CD4-positive, alpha-beta T cell treated with Interleukin-4 for 4 hours (primary cell): Measurements from ENCODE around the gene SMPD1.
A peak's percentile ranks its signal among the peaks of the same experiment; 100 is the strongest.
"Not testable (repeated sequence)": the region's sequence is repeated elsewhere in the genome, so short reads cannot be mapped to it uniquely, and the experiment has no call there.

Experiments used
- DNase-seq: peaks from one replicate; pipeline ENCODE4 v3.0.0-alpha.2; 2020

SMPD1 gene

GRCh38 chr11:6390718-6391469 is 620 bp downstream of the SMPD1 start:
- no peak for DNase-seq

DNA sequence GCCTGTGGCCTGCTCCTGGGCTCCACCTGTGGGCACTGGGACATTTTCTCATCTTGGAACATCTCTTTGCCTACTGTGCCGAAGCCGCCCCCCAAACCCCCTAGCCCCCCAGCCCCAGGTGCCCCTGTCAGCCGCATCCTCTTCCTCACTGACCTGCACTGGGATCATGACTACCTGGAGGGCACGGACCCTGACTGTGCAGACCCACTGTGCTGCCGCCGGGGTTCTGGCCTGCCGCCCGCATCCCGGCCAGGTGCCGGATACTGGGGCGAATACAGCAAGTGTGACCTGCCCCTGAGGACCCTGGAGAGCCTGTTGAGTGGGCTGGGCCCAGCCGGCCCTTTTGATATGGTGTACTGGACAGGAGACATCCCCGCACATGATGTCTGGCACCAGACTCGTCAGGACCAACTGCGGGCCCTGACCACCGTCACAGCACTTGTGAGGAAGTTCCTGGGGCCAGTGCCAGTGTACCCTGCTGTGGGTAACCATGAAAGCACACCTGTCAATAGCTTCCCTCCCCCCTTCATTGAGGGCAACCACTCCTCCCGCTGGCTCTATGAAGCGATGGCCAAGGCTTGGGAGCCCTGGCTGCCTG is 1.4 kb downstream of the SMPD1 start:
- no peak for DNase-seq

- not testable (repeated sequence) for DNase-seq
Measured at GRCh38 chr11:6392251-6392650, 2.0 kb downstream of the SMPD1 start.

DNA sequence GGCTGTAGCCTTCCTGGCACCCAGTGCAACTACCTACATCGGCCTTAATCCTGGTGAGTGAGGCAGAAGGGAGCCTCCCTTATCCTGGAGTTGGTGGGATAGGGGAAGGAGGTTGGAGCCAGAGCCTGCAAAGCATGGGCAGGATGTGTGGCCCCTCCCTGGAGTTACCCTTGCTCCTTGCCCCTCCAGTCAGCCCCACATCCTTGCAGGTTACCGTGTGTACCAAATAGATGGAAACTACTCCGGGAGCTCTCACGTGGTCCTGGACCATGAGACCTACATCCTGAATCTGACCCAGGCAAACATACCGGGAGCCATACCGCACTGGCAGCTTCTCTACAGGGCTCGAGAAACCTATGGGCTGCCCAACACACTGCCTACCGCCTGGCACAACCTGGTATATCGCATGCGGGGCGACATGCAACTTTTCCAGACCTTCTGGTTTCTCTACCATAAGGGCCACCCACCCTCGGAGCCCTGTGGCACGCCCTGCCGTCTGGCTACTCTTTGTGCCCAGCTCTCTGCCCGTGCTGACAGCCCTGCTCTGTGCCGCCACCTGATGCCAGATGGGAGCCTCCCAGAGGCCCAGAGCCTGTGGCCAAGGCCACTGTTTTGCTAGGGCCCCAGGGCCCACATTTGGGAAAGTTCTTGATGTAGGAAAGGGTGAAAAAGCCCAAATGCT is 3.9 kb downstream of the SMPD1 start:
- DNase-seq, result no peak

DNA sequence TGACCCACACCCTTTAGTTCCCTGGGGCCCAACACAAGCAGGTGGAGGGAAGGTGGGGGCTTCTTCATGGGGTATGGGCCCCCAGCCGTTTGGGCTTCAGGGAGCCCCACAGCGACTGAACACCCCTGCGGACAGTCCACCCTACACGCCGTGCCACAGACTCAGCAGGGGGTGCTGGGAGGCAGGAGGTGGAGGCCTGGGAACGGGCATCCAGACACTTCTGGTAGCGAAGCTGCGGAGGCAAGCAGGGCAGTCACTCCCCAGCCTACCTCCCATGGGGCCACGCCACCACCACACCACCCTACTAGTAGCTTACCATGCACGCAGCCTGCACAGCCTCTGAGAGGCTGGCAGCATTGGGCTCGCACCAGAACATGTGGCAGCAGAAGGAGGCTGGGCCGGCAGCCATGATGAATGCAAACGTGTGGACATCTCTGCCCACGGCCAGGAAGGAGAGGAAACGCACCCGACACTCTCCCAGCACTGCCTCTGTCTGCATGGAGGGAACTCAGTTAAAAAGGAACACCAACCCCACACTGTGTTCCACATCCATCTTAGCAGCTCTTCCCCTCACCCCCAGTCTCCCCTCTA is 5.3 kb downstream of the SMPD1 start:
- DNase-seq, result no peak

DNA sequence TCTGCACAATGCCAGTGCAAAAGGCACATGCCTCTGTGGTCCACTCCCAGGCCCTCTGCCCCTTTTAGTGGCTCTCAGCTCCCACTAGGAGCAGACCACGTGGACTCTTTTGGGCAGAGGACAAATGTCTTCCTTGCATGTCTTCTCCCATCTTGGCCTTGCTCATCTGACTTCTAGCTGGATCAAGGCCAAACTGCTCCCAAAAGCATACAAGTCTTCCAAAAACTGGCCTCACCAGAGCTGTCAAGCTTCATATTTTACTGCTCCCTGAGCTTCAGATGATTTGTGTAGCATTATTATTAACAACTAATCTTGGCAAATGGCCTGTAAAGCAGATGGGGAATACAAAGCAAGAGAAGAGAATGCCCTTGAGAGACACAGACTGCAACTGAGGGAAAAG is 6.9 kb downstream of the SMPD1 start:
- DNase-seq, result no peak

GRCh38 chr11:6397636-6398035 is 7.4 kb downstream of the SMPD1 start:
- no peak for DNase-seq

GRCh38 chr11:6400431-6401345 is 10.4 kb downstream of the SMPD1 start:
- no peak for DNase-seq

GRCh38 chr11:6401464-6401863 is 11.2 kb downstream of the SMPD1 start:
- DNase-seq, result no peak

DNA sequence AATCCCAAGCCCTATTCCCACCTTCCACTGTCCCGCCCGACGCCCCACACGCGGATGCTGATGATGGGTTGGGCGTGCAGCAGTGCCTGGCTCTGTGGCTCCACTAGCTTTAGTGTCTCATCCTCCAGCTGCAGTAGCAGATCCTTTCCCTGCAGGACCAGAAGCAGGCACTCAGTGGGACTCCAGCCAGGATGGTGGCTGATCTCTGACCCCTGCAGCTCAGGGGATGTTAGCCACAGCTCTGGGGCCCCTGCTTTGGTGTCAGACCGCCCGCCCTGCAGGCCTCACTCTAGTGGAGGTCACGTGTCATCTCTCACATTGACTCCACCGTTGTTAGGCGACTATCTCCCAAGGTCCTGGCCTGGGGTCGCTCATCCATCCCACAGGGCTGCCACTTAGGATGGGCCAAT is 11.8 kb downstream of the SMPD1 start:
- DNase-seq, result no peak

DNA sequence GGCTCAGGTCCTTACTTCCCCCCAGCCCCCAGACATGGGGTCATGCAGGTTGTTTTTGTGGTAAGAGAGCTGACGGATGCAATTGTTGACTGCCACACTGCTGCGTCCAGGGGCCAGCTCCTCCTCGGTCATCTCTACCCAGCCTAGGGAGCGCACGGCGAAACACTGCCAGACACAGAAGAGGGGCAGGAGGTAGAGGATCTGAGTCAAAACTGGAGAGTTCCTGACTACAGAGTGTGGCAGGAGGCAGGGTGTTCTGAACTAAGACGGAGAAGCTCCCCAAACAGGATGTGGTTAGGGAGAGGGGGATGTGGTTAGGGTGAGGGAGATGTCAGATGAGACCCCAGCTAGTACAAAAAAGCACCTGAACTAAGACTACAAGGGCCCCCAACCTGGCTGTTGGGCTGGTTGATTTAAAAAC is 12.3 kb downstream of the SMPD1 start:
- peak; percentile 86 for DNase-seq

GRCh38 chr11:6403539-6403938 is 13.3 kb downstream of the SMPD1 start:
- no peak for DNase-seq

GRCh38 chr11:6404342-6405051 is 14.2 kb downstream of the SMPD1 start:
- DNase-seq, result peak; percentile 37

GRCh38 chr11:6405052-6405667 is 14.9 kb downstream of the SMPD1 start:
- DNase-seq, result no peak

DNA sequence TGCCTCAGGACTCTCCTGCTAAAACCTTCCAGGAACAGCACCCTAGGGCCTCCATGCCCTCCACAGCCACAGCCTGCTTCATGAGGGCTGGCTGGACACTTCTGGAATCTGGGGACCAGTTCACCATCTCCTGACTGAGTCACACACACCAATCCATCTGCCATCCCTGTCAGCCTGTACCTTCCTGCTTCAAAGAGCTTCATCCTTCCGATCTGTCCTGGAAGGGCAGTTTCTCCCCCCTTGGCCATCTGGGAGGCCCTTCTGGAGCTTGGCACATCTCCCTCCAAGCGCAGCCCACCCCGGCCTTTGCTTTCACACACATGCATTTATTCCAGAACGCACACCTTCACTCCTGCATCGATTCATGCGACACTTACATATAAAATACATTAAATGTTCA is 15.6 kb downstream of the SMPD1 start:
- no peak for DNase-seq

- no peak for DNase-seq
Measured at GRCh38 chr11:6406370-6406769, 16.1 kb downstream of the SMPD1 start.

DNA sequence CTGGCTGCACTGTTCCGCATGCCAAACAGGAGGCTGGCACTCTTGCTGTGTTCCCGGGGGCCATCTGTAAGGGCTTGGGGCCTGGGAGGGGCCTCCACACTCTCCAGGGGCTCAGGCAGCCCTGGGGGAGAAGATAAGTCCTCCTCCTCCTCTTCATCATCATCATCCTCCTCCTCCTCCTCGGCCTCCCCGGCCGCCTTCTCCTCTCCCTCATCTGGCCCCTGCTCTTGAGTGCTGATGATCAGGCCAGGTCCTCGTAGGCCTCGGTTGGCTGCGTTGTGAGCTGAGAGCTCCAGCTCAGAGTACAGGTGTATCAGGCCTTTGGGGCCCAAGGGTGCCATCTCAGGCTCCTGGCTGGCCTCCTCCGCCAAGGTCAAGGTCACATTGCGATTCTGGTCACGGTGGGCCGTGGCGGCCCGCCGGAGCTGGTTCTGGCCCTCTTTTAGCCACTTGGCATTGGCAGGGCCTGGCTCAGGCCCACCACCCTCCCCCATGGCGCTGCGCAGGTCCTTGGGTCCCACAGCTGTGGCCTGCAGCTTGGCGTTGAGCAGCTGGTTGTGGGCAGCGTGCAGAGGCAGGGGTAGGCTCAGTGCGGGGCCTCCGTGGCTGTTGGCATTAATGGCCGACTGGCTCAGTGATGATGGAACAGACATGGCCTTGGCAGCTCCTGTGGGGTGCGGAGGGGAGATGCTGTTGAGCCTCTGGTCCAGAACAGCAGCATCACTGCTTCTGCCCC is 20.6 kb downstream of the SMPD1 start:
- DNase-seq, result no peak

DNA sequence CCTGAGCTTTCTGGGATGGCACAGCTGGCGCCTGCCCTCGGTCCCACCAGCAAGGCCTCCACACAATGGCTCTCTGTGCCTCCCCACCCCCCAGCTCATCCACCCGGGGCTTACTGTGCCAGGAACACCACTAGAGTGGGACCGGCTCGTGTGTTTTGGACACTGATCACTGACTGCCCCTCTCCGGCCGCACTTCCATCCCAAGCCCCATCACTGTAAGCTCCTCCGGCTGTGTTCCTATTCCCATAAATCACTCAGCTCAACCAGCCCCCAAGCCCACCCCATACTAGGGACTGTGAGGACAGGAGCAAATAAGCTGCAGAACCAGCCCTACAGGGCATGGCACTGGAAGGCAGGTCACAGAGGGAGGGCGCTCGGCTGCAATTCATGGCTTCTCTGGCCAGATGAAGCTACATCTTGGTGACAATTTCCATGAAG is 21.3 kb downstream of the SMPD1 start:
- no peak for DNase-seq

DNA sequence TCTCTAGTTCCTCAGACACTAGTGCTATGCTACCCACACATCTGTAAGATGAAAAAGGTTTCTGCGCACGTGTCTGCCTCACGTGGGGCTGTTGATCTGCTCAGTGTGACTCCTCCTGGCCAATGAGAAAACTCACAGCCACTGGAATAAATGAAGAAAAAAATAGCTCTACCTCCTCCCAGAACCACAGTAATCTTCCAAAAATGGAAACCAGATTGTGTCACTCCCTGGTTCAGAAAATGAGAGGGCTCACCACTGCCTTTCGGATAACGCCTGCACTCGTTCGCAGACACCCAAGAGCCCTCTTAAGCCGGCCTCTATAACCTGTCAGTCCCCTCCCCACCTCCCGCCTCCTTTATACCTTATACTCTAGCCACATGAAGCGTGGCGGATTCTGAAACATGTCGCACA is 23.5 kb downstream of the SMPD1 start:
- DNase-seq, result peak; percentile 60

GRCh38 chr11:6414874-6415328 is 24.6 kb downstream of the SMPD1 start:
- DNase-seq, result peak; percentile 14

DNA sequence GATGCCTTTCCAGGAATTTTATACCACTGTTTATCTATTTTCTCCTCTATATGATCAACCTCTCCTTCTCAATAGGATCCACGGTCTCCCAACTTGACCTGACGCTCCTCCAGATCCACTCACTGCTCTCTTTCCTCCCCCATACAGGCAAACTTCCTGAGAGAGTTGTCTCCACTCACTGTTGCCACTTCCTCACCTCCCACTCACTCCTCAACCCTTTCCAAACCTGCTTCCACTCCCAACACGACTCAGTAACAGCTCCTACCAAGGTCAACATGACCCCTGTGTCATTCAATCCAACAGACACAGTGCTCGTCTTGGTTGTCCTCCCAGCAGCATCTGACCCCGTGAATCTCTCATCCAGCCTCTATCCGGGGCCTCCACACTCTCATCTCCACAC is 25.5 kb downstream of the SMPD1 start:
- no peak for DNase-seq
